ENCODE results near the gene TANGO2. TPM values are rescaled to one million over a fixed set of nuclear protein-coding genes. Genes with fewer than 3 reads are reported as not detected.

Gene TANGO2
- total and polyA plus RNA-seq, 3 donors from 2014 or later, result 13.5 to 21.5 (median 19.0) TPM

DNA sequence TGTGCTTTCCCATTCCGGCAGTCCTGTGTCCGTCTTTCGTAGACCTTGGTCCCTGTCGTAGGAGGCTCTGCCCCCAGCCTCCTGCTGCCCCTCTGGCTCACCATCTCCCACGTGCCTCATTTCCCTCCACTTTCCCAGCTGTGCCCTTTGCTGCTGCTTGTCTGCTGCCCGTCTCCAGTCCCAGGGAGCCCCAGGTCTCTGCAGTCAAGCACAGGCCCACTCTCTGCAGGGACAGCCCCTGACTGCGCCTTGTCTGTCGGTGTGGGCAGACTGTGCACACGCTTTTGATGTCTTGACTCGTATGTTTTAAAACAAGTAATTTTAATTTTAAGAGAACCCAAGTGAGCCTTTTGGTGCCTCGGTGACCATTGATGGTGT, 71.6 kb downstream of the TANGO2 start:
- WGBS, 2 donors, result 88 to 95% methylated on average over 11 of the region's 11 CpGs
- Histone ChIP-seq H3K27me3 (no peaks in the 10 kb centered on the region), H3K27ac (no peak overlapping the region), H3K9me3 (no peaks in the 10 kb centered on the region), H3K4me3 (no peak overlapping the region), H3K4me1 (no peaks in the 10 kb centered on the region), H3K36me3 (ENCODE audit: low read depth, missing control alignments) (no peaks in the 10 kb centered on the region)
- intact Hi-C loops (cut with DNase I; ENCODE audit: low total_unique reads), result no loop called here
- TF ChIP-seq, protein P1, sequence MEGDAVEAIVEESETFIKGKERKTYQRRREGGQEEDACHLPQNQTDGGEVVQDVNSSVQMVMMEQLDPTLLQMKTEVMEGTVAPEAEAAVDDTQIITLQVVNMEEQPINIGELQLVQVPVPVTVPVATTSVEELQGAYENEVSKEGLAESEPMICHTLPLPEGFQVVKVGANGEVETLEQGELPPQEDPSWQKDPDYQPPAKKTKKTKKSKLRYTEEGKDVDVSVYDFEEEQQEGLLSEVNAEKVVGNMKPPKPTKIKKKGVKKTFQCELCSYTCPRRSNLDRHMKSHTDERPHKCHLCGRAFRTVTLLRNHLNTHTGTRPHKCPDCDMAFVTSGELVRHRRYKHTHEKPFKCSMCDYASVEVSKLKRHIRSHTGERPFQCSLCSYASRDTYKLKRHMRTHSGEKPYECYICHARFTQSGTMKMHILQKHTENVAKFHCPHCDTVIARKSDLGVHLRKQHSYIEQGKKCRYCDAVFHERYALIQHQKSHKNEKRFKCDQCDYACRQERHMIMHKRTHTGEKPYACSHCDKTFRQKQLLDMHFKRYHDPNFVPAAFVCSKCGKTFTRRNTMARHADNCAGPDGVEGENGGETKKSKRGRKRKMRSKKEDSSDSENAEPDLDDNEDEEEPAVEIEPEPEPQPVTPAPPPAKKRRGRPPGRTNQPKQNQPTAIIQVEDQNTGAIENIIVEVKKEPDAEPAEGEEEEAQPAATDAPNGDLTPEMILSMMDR (IDR thresholded peaks at IDR 0.05), result no peak
- no peak for TF ChIP-seq POLR2A (IDR thresholded peaks at IDR 0.05)
- DNase-seq, result no peak

DNA sequence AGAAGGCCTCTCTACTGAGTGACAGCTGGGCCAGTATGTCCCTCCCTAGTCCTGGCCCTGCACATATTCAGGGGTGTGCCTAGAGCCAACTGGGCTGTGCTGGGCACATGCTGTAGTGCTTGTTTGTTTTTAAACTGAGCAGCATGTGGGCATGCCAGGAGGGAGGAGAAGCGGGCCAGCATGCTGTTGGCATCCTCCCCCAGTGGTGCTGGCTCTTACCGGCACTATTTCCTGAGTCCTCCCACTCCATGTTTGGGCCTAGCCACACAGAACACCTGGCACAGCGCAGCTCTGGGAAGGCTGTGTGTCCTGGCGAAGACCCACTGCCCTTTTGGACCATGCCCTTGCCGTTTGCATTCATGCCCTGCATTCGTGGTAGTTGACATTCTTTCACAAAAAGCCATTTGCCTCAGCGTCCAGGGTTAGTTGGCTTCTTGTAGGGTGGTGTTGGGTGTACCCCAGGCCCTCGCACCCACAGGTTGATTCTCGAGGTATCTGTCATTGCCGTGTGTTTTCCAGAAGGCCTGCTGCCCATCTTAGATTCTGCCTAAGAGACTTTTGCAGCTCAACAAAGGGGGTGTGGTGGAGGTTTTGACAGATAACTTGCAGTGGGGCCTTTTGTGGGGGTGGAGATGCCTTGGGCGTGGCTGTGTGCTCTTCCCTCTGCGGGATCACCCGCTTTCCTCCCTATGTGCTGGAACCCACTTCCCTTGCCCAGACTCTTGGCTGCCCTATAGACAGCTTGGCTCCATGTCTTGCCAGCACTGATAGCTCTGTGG, 72.7 kb downstream of the TANGO2 start:
- no peaks in the 10 kb centered on the region for H3K4me1 ChIP-seq
- no peak for DNase-seq
- no peaks in the 10 kb centered on the region for H3K36me3 ChIP-seq (ENCODE audit: low read depth, missing control alignments)
- no peak overlapping the region for H3K27ac ChIP-seq
- no peaks in the 10 kb centered on the region for H3K27me3 ChIP-seq
- intact Hi-C loops (cut with DNase I; ENCODE audit: low total_unique reads), result no loop called here
- WGBS, 2 donors, result 87 to 94% methylated on average over 12 to 13 of the region's 13 CpGs
- no peaks in the 10 kb centered on the region for H3K9me3 ChIP-seq
- no peak overlapping the region for H3K4me3 ChIP-seq
- TF ChIP-seq, protein P1 (IDR thresholded peaks at IDR 0.05), result no peak
- no peak for TF ChIP-seq POLR2A (IDR thresholded peaks at IDR 0.05)

DNA sequence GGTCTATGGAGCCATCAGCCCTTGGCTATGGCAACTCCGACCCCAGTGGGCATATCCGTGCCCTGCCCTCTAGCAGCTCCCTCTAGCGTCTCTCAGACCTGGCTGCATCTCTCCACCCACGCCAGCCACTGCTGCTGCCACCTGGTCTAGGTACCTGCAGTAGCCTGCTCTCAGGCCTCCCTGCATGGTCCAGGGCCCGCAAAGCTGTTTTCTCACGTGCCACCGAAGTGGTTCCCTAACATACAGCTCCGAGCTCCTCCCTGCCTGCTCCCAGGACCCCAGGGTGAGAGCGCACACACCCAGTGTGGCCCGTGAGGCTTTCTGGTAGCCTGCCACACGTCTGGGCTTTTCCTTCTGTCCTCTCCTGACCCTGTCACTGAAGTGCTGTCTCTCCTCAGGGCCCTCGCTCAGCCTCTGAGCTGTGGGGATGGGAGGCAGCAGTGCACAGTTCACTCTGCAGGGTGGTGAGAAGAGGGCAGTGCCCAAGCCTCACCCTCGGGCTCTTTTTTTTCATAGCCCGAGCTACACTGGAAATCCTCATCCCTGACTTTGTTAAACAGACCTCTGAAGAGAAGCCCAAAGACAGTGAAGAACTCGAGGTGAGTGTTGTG, 73.4 kb downstream of the TANGO2 start:
- Histone ChIP-seq H3K4me3 (no peak overlapping the region), H3K36me3 (ENCODE audit: low read depth, missing control alignments) (no peaks in the 10 kb centered on the region), H3K27ac (no peak overlapping the region), H3K4me1 (no peaks in the 10 kb centered on the region), H3K27me3 (no peaks in the 10 kb centered on the region), H3K9me3 (no peaks in the 10 kb centered on the region)
- intact Hi-C loops (cut with DNase I; ENCODE audit: low total_unique reads), result no loop called here
- TF ChIP-seq POLR2A (IDR thresholded peaks at IDR 0.05), result no peak
- TF ChIP-seq, protein P1 (IDR thresholded peaks at IDR 0.05), result no peak
- no peak for DNase-seq
- WGBS, 2 donors, result 91 to 94% methylated on average over 11 to 15 of the region's 15 CpGs

DNA sequence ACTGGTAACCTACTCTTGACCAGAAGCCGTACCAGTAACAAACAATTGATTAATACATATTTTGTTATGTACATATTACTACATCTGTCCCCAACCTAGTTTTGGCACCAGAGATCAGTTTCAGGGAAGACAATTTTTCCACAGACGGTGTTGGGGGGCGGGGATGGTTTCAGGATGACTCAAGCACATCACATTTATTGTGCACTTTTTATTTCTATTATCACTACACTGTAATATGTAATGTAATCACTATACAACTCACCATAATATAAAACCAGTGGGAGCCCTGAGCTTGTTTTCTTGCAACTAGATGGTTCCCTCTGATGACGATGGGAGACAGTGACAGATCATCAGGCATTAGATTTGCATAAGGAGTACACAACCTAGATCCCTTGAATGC, 74.6 kb downstream of the TANGO2 start:
- intact Hi-C loops (cut with DNase I; ENCODE audit: low total_unique reads), result no loop called here
- Histone ChIP-seq H3K9me3 (no peaks in the 10 kb centered on the region), H3K4me3 (no peak overlapping the region), H3K27ac (no peak overlapping the region), H3K27me3 (no peaks in the 10 kb centered on the region), H3K36me3 (ENCODE audit: low read depth, missing control alignments) (no peaks in the 10 kb centered on the region), H3K4me1 (no peaks in the 10 kb centered on the region)
- no peak for DNase-seq
- WGBS, 2 donors, result 95 to 96% methylated on average over 4 of the region's 4 CpGs
- no peak for TF ChIP-seq POLR2A (IDR thresholded peaks at IDR 0.05)
- TF ChIP-seq, protein P1 (IDR thresholded peaks at IDR 0.05), result no peak
